Umbilical cord (tissue), 2 donors: ENCODE results near the gene FBXL13. TPM values are rescaled to one million over a fixed set of nuclear protein-coding genes. Genes with fewer than 3 reads are reported as not detected.
"Not testable (repeated sequence)": the region's sequence is repeated elsewhere in the genome, so short reads cannot be mapped to it uniquely, and the experiment has no call there.

Experiments used
- DNase-seq: peaks from one replicate; pipeline ENCODE4 v3.0.0-alpha.2; 2015; ENCODE audit warnings: low spot score
- total RNA-seq: library from RNA; depleted of rRNA; stranded (reverse); fragments of >200 nt; gene quantifications from one replicate; pipeline ENCODE4 v1.2.3, GENCODE V29; 2014; ENCODE audit warnings: low replicate concordance; ENCODE audit not compliant: insufficient read depth

Gene FBXL13
- total RNA-seq: 5.3 TPM

DNA sequence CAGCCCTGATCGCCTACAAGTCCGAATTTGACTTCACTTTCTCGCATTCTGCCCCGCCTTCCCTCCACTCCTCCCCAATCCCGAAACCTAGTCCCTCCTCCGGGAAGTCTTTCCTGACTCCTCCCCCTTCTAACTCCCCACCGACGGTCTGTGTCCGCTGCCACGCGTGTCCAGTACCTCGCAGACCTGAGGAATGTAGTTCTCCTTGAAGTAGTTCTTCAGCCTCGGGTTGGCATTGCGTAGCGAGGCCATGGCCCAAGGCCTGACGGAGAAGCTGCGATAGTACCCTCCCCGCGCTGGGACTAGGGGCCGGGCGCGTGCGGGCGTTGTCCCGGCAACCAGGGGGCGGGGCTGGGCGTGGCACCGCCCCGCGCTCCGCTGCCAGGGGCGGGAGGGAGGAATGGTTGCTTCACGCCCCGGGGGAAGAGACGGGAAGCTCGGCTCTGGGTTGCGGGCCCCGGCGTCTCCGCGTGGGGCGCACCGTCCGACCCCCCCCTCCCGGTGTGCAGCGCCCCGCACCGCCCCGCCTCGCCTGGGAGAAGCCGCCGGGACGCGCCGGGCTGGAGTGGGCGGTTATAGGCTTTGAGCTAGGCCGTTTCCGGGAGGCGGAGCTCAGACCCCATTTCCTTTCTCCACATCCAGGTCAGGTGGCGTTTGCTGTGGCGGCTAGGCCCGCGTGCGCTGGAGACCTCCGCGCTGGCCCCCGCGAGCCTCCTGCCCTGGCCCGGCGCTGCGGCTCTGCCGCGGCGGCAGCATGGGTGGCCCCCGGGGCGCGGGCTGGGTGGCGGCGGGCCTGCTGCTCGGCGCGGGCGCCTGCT is at the start of gene FBXL13, which contains the start of gene ARMC10:
FBXL13 (minus strand) TSS at position 278 of the 818 bp plus-strand sequence.
ARMC10 (plus strand) TSS at position 622 of the 818 bp plus-strand sequence; CDS start at position 755, 133 bp downstream.
- peak; percentile 96 for DNase-seq

DNA sequence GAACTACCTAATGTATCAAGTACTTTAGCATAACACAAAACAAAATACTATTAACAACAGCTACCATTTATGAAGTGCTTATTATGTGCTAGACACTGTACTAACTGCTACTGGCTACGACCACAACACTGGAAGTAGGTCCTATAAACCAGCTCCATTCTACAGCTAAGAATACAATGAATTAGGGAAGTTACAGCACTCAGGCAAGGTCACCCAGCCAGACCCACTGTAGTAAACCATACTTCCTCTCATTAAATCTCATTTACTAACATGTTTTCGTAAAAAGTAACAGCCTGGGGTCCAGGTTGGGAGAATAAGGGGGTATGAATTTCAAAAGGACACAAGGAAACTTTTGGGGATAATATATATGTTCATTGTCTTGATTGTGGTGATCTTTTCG is 48.9 kb upstream of the FBXL13 start:
- DNase-seq: no peak

DNA sequence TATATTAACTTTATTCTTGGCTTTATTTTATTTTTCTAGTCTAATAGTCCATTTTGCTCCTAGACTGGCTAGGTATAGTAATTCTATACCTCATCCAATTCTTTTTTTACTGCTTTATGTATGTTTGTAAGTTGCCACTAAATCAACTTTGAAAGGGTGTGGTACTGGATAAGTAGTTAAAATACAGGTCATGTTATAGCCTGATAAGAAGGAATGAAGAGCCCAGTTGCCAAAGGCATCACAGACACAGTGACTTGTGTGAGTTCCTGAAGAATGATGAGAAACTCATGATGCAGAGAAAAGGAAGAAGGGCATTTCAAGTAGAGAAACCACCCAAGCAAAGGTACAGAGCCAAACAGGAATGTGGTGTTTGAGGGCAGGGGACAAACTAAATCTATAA is 47.0 kb upstream of the FBXL13 start:
- no peak for DNase-seq

DNA sequence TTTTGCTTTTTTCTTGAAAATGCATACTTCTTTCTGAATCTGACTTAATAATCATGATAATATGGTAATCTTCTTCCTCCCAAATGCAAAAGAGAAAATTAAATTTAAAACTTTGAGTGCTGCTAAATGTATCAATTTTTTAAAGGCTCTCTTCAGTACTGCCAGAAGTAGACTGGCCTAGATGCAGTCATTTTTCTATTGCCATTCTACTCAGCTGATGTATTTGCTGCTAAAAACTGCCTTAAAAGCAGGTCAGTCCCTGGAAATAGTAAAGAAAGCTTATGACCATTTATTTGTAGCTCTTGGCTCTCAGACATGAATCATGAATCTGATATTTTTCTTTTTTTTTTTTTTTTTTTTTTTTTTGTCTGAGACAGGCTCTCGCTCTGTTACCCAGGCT is 45.8 kb upstream of the FBXL13 start:
- DNase-seq: no peak

DNA sequence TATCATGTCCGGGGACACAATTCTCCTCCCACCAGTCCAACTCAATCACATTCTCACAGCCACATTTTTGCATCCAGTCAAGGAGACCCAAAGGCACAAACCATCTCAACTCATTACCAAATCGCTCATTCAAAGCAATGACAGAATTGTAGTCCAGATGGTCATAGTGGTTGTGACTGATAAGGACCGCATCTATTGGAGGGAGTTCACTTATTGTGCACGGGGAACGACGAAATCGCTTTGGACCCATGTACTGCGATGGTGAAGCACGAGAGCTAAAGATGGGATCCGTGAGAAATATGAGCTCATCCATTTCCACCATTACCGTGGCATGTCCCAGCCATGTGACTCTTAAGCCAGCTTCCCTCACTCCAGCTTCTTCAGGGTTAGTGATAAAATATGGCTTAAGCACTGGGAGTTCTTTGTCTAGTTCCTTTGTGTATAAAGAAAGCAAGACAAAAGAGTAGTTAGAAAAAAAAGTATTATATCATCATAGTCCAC is 45.2 kb upstream of the FBXL13 start:
- DNase-seq: no peak

DNA sequence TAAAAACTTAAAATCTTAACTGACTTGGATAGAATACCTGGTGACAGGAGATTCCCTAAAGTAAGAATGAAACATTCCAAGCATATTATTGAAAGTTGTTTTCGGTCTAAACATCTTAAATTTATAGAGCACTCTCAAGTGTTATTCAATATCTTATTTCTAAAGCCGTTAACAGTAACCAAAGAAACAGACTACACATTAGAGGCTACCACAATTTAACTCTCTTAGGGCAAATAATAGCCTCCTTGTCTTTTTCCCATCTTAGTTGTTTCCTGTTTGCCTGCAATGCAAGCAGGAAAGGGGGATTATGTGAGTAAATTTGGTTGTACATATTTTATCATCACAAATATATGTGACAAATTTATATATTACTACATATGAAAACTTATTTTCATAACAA is 42.9 kb upstream of the FBXL13 start:
- no peak for DNase-seq

DNA sequence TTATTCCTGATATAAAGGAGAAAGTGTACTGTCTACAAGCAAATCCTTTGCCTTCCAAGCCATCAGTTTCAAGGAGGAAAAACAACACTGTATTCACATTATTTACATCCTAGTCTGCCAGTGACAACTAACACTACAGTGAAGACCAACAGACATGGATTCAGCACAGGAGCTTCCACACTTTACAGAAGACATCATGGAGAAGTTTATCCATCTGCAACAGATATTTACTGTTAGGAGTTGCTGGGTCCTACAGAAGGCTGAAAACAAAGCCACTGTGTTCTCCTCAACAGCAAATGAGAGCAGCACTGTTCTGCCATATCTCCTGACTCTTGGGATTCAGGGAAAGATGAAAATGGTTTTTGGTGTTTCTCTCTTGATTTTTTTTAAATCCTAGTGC is 42.4 kb upstream of the FBXL13 start:
- DNase-seq: no peak

DNA sequence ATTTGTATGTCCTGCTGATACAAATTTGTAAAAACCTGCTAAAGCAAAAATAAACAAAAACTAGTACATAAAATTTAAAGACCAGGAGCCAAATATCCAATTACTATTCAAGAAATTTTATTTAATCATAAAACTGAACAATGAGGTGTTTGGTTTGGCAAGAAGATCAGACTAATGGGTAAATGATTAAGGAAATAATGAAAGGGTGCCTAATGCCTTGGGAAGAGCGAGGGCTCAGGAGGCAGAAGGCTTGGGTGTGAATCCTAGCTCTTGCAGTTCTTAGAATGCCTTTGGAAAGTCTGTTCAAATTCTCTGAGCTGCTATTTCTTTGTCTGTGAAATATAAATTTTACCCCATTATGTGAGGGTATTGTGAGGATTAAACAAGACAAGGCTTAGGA is 41.9 kb upstream of the FBXL13 start:
- DNase-seq: no peak

DNA sequence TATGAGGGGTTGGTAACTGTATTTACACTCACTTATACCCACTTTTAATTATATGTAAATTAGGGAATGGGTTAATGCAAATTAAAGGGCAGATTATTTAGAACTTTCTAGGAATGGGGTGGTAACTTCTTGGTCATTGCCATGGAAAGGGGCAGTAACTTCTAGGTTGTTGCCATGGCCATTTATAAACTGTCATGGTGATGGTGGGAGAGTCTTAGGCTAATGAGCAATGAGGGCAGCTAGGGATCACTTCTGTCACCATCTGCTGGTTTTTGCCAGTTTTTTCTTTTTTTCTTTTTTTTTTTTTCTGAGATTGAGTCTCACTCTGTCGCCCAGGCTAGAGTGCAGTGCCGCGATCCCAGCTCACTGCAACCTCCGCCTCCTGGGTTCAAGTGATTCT is 41.2 kb upstream of the FBXL13 start:
- DNase-seq: no peak

DNA sequence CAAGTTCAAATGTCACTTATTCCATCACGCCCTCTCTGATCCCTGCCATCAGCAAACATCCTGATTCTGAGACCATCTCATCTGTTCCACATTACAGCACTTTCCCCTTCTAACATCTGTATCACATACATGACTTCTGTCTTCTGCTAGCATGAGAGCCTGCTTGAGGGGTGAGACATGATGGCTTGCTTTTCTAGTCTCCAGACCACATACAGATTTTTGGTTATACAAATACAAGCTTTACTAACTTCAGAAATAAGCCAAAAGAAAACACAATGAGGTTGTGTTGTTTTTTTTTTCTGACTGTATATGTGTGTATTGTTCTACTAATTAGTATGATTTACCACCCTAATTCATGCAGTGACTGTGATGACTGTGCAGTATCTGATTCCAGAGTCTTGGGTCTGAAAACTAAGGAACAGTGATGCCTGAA is 40.0 kb upstream of the FBXL13 start:
- DNase-seq: no peak

DNA sequence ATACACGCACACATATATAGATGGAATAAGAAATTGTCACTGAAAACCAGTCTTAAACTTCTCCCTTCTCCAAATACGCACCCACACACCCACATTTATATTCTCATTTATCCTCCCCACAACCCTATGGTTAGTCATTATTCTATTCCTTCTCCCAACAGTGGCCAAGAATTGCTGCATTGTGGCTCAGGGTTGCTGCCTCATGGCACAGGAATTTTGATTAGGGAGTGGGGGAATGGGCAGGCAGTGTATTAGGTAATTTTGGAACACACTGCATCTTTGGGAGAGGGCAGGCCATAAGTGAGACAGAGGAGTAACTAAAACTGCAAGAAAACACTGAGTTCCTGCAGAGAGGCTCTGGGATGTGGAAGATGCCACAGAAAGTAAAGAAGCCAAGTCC is 38.6 kb upstream of the FBXL13 start:
- DNase-seq: no peak

DNA sequence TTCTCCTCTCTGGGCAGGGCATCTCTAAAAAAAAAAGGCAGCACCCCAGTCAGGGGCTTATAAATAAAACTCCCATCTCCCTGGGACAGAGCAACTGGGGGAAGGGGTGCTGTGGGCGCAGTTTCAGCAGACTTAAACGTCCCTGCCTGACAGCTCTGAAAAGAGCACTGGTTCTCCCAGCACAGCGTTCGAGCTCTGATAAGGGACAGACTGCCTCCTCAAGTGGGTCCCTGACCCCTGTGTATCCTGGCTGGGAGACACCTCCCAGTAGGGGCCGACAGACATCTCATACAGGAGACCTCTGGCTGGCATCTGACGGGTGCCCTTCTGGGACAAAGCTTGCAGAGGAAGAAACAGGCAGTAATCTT is 32.1 kb upstream of the FBXL13 start:
- not testable (repeated sequence) for DNase-seq

DNA sequence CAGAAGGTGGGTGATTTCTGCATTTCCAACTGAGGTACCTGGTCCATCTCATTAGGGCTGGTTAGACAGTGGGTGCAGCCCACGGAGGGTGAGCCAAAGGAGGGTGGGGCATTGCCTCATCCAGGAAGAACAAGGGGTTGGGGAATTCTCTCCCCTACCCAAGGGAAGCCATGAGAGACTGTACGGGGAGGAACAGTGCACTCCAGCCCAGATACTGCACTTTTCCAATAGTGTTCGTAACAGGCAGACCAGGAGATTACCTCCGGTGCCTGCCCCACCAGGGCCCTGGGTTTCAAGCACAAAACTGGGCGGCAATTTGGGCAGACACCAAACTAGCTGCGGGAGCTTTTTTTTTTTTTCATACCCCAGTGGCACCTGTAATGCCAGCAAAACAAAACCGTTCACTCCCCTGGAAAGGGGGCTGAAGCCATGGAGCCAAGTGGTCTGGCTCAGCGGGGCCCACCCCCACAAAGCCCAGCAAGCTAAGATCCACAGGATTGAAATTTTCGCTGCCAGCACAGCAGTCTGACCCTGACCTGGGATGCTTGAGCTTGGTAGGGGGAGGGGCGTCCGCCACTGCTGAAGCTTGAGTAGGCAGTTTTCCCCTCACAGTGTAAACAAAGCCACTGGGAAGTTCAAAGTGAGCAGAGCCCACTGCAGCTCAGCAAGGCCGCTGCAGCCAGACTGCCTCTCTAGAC is 31.6 kb upstream of the FBXL13 start:
- peak; percentile 38 for DNase-seq

DNA sequence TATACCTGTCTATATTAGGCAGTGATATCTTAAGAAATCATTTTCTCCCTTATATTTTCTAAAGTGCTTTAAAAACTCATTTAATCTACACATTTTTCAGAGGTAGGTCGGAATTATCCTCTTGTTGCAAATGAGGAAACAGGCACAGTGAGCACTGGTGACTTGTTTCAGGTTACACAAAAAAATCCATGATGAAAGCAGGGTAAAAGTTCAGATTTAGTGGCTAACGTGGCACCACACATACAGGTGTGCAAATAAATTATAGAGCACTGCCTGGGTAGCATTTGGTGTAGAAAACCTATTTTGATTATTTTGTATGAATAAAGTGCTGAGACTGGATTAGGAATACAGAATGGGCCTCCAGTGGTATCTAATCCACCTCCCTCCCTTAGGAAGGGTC is 26.9 kb upstream of the FBXL13 start:
- DNase-seq: no peak

DNA sequence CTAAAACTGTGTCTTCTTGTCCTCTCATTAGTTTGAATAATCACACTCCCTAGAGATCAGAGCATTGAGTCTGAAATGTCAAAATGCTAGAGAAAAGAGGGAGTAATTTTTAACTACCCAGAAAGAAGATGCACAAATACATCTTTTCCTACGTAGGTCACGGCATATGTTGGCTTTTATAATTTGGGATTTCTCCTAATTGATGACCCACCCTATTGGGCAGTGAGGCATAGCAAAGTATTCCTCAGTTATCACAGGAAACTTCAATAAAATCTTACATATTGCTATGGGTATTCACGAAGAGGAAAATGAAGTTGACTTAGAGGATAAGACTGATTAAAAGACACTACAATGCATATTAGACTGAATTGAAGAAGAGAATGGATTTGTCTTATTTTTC is 25.8 kb upstream of the FBXL13 start:
- DNase-seq: no peak

DNA sequence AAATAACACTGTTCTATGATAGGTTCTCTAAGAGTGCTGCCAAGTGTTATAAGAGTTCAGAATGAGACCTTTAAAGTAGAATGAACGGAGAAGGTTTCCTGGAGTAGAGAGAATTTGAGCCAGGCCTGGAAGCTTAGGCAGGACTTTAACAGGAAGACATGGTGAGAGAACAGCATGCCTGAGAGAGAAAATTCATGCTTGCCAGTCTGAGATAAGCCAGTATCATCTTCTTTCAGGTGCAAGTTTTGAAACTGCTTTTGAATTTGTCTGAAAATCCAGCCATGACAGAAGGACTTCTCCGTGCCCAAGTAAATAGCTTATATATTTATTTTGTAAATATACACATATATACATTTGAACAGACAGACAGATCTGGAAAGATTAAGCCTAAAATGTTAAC is 22.4 kb upstream of the FBXL13 start:
- DNase-seq: no peak

DNA sequence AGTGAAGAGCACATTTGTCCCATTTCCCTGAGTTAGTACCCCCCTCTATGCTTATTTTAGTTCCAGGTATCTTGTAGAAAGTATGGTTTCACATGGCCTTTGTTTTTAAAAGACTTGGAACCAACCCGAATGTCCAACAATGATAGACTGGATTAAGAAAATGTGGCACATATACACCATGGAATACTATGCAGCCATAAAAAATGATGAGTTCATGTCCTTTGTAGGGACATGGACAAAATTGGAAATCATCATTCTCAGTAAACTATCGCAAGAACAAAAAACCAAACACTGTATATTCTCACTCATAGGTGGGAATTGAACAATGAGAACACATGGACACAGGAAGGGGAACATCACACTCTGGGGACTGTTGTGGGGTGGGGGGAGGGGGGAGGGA is 21.0 kb upstream of the FBXL13 start:
- DNase-seq: not testable (repeated sequence)

DNA sequence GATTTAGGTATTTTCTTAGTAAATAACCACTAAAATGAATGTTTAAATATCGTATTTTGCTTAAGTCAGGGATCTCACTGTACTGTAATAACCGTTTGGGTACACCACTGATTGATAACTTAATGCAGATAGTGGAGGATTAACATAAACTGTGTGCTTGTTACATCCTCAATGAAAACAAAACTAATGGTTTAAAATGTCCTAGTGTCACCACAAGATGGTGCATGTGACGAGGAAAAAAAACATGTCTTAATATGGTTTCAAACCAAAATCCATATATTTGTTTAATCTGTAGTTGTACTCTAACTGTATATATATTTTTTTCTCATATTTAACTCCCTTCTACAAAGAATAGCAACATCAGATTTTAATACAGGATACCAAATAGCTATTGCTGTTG is 19.5 kb upstream of the FBXL13 start:
- DNase-seq: no peak

DNA sequence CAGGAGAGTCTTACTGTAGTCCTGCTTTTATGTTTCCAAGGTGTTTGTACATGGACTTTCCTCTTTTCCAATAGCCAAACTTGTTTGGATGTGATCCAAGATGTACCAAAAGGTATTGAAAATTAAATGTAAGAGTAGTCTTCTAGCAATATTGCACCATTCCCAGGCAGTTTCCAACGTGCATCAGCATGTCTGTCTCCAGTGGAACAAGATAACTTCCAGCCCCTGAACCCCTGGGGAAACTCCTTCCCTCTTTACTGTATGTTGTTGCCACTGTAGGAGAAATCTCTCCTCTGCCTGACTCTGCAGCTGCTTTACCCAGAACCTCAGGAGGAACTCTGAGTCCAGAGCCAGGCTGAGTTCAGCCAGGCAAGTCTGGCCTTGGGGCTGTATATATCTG is 18.8 kb upstream of the FBXL13 start:
- DNase-seq: peak; percentile 4

DNA sequence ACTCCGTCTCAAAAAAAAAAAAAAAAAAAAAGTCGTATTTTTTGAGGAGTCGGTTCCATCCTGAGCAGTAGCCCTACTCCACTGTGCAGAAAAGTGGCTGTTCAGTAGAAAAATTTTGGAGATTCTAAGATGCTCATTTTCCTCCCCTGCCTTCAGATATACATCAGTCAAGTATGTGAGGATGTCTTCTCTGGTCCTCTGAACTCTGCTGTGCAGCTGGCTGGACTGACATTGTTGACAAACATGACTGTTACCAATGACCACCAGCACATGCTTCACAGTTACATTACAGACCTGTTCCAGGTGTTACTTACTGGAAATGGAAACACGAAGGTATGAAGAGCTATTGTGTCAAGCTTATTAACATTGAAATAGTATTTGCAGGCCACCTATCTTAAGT is 17.7 kb upstream of the FBXL13 start:
- DNase-seq: not testable (repeated sequence)

DNA sequence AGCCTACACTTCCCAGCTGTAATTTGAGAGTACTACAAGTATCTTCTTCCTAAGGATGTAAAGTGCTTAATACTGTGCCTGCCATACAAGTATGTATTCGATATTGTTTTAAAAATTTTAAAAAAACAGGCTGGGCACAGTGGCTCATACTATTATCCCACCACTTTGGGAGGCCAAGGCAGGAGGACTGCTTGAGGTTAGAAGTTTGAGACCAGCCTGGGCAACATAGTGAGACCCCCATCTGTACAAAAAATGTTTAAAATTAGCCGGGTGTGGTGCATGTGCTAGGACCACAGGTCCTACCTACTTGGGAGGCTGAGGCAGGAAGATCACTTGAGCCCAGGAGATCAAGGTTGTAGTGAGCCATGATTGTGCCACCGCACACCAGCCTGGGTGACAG is 8.6 kb upstream of the FBXL13 start:
- no peak for DNase-seq

DNA sequence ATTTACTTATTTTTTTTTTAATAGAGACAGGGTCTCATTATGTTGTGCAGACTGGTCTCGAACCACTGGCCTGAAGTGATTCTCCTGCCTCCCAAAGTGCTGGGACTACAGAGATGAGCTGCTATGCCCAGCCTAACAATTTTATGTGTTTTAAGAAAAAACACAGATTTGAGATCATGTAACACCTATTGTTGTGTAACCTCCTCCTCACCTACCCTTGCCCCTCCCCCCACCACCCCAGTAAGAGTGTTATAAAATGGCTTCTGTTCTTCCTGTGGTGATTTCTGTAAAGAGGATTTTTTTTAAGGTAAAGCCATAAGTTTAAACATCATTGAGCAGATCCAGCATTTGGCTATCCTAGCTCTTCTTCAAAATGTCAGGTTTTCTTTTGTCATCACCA is 7.9 kb upstream of the FBXL13 start:
- DNase-seq: no peak

DNA sequence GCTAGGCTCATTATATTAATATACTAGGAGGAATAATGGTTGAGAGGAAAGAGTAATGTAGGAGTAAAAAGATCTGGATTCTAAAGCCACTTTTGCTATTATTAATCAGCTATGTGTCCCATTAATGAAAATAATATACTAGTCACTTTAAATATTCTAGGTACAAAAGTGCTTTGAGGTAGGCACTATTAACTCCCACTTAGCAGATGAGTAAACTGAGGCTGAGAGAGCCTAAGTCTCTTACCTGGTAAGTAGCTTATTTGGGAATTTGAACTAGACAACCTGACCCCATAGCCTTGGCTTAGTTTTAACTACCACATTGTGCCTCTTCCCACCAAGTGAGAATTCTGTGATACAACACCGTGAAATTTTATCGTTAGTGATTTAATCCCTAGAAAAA is 6.3 kb upstream of the FBXL13 start:
- no peak for DNase-seq
